ENCODE data around the gene RCC2.
A peak's percentile ranks its signal among the peaks of the same experiment; 100 is the strongest.
"Not testable (repeated sequence)": the region's sequence is repeated elsewhere in the genome, so short reads cannot be mapped to it uniquely, and the experiment has no call there.

Gene RCC2

GRCh38 chr1:17414022-17414421 lies 25.5 kb downstream of the RCC2 start:
- DNase-seq, result no peak

GRCh38 chr1:17412093-17412870 lies 27.2 kb downstream of the RCC2 start:
- no peak for DNase-seq

GRCh38 chr1:17409391-17409811 lies 30.1 kb downstream of the RCC2 start:
- no peak for DNase-seq

GRCh38 chr1:17407786-17408514 lies 31.5 kb downstream of the RCC2 start:
- DNase-seq, result not testable (repeated sequence)

- DNase-seq, result not testable (repeated sequence)
These were observed 32.6 kb downstream of the RCC2 start for GRCh38 chr1:17406760-17407475.

GRCh38 chr1:17405898-17406759 lies 33.3 kb downstream of the RCC2 start:
- DNase-seq, result no peak

GRCh38 chr1:17404820-17405219 lies 34.7 kb downstream of the RCC2 start:
- DNase-seq, result no peak

- DNase-seq, result no peak
These were observed 35.3 kb downstream of the RCC2 start for GRCh38 chr1:17404034-17404684.

GRCh38 chr1:17403081-17403480 lies 36.4 kb downstream of the RCC2 start:
- DNase-seq, result no peak

- no peak for DNase-seq
These were observed 37.6 kb downstream of the RCC2 start for GRCh38 chr1:17401841-17402240.

- DNase-seq, result no peak
These were observed 38.6 kb downstream of the RCC2 start for GRCh38 chr1:17400725-17401341.

GRCh38 chr1:17397910-17398695 lies 41.4 kb downstream of the RCC2 start:
- no peak for DNase-seq

- DNase-seq, result no peak
These were observed 46.2 kb downstream of the RCC2 start for GRCh38 chr1:17393230-17393629.

- no peak for DNase-seq
These were observed 47.2 kb downstream of the RCC2 start for GRCh38 chr1:17392199-17392740.

- DNase-seq, result no peak
These were observed 58.3 kb downstream of the RCC2 start for GRCh38 chr1:17381161-17381560.

- DNase-seq, result peak; percentile 98
These were observed 62.0 kb downstream of the RCC2 start for GRCh38 chr1:17377325-17377953.

GRCh38 chr1:17375651-17376050 lies 63.8 kb downstream of the RCC2 start:
- DNase-seq, result no peak

- DNase-seq, result no peak
These were observed 66.5 kb downstream of the RCC2 start for GRCh38 chr1:17372955-17373354.

- no peak for DNase-seq
These were observed 67.6 kb downstream of the RCC2 start, which contains the start of gene PADI6 for GRCh38 chr1:17371896-17372295. TSS of gene PADI6 (plus strand) at chr1:17372196. CDS start at chr1:17372246, 50 bp downstream.

GRCh38 chr1:17370618-17371017 lies 68.9 kb downstream of the RCC2 start:
- no peak for DNase-seq
